GM12878 (cell line): ENCODE measurements around the gene SYPL1. TPM values are rescaled to one million over a fixed set of nuclear protein-coding genes. Genes with fewer than 3 reads are reported as not detected.
A peak's percentile ranks its signal among the peaks of the same experiment; 100 is the strongest.

Experiments
- EP300 ChIP-seq, 2 experiments: fragments of 150-350 bp in 1 of 2; IDR thresholded peaks; 2 replicates each; pipeline ENCODE4 v1.6.1; 2011 to 2012; ENCODE audit warnings: low read depth in 2 of 2, low read length in 2 of 2, borderline replicate concordance in 1 of 2, improper control_type of control experiment in 1 of 2, inconsistent platforms in 1 of 2; ENCODE audit not compliant: control insufficient read depth in 1 of 2
- HSF1 ChIP-seq: fragments of 150-350 bp; IDR thresholded peaks from 2 replicates; pipeline ENCODE4 v1.6.1; 2014; ENCODE audit warnings: mild to moderate bottlenecking, low read depth, low read length
- IRF3 ChIP-seq: fragments of 450-650 bp; IDR thresholded peaks from 2 replicates; pipeline ENCODE4 v1.6.1; 2014; ENCODE audit warnings: mild to moderate bottlenecking
- JUNB ChIP-seq: IDR thresholded peaks from 2 replicates; pipeline ENCODE4 v1.6.1; 2016; ENCODE audit warnings: antibody characterized with exemption, mild to moderate bottlenecking
- MYB ChIP-seq: fragments of 150-350 bp; IDR thresholded peaks from 2 replicates; pipeline ENCODE4 v1.6.1; 2014; ENCODE audit warnings: mild to moderate bottlenecking, low read depth, low read length, borderline replicate concordance
- MYC ChIP-seq: IDR thresholded peaks from 2 replicates; pipeline ENCODE4 v1.6.1; 2011; ENCODE audit warnings: mild to moderate bottlenecking, low read length, moderate library complexity, inconsistent platforms; ENCODE audit not compliant: insufficient read depth, insufficient replicate concordance, insufficient read length, severe bottlenecking
- NFIC ChIP-seq: IDR thresholded peaks from 2 replicates; pipeline ENCODE4 v1.6.1; 2012; ENCODE audit warnings: low read depth, mild to moderate bottlenecking, inconsistent platforms, low read length, moderate library complexity
- PML ChIP-seq: IDR thresholded peaks from 2 replicates; pipeline ENCODE4 v1.6.1; 2012; ENCODE audit warnings: low read length, inconsistent platforms
- POU2F2 ChIP-seq: IDR thresholded peaks from 3 replicates; pipeline ENCODE4 v1.6.1; 2011; ENCODE audit warnings: low read depth, mild to moderate bottlenecking, low read length, borderline replicate concordance
- RAD21 ChIP-seq: IDR thresholded peaks from 2 replicates; pipeline ENCODE4 v1.6.1; 2011; ENCODE audit warnings: mild to moderate bottlenecking, low read depth, low read length, moderate library complexity; ENCODE audit not compliant: insufficient read depth
- REST ChIP-seq: IDR thresholded peaks from 2 replicates; pipeline ENCODE4 v1.6.1; 2012; ENCODE audit warnings: mild to moderate bottlenecking, low read depth, low read length
- SMC3 ChIP-seq: IDR thresholded peaks from 2 replicates; pipeline ENCODE4 v1.6.1; 2011; ENCODE audit warnings: low read length, improper control_type of control experiment, borderline replicate concordance
- STAT3 ChIP-seq: IDR thresholded peaks from 2 replicates; pipeline ENCODE4 v1.6.1; 2011; ENCODE audit warnings: low read depth, low read length, improper control_type of control experiment
- polyA plus RNA-seq, 11 experiments: library from polyadenylated mRNA; depleted of rRNA in 4 of 11; unstranded in 6 of 11; stranded (reverse) in 5 of 11; fragments of >200 nt; fragmentation: Nextera tagmentation in 4 of 11; fragmentation: Illumina TruSeq in 1 of 11; extraction: Ambion mirVana in 4 of 11; extraction: Trizol in 1 of 11; gene quantifications; 1 replicate in 1 of 11; 2 replicates in 10 of 11; pipeline versions ENCODE4 v1.2.1 to v1.2.3, GENCODE V29; 2011 to 2016; ENCODE audit warnings: inconsistent platforms in 2 of 11, missing spikeins in 2 of 11, low read depth in 1 of 11
- total RNA-seq, 4 experiments: library from RNA; depleted of rRNA in 3 of 4; stranded (reverse); fragments of >200 nt in 3 of 4; fragmentation: Illumina TruSeq in 1 of 4; extraction: Trizol in 1 of 4; gene quantifications; 2 replicates each; pipeline versions ENCODE4 v1.2.1 to v1.2.3, GENCODE V29; 2013 to 2021

The SYPL1 gene
- total and polyA plus RNA-seq, 10 of the 15 experiments (the other 5 are each of a cell fraction or from before 2014, with no cell fraction given) = 34.5 to 177 (median 87.3) TPM

GRCh38 chr7:106094780-106095179 lies 17.3 kb downstream of the SYPL1 start (continued):
- TF ChIP-seq REST (no peak), POU2F2 (no peak), MYC (no peak), MYB (no peak), IRF3 (no peak), PML (no peak), RAD21 (peak; percentile 28; the same call in 1 of the 2 replicates), NFIC (no peak), EP300 (IDR thresholded peaks at IDR 0.05; ENCODE audit: borderline replicate concordance in 1 of 2, control insufficient read depth in 1 of 2, low read depth in 2 of 2, low read length in 2 of 2) (no peak), JUNB (no peak), HSF1 (no peak), STAT3 (no peak), SMC3 (peak; percentile 11; the same call in 1 of the 2 replicates)
